H1 (cell line): Measurements from ENCODE around the gene SPOCK1. TPM values are rescaled to one million over a fixed set of nuclear protein-coding genes. Genes with fewer than 3 reads are reported as not detected.

Source experiments
- SIN3A ChIP-seq, 2 experiments: IDR thresholded peaks in 1 of 2; conservative IDR thresholded peaks in 1 of 2; 2 replicates each; pipeline ENCODE4 v1.6.1; 2011 to 2012; ENCODE audit warnings: low read length in 2 of 2, improper control_type of control experiment in 1 of 2, low read depth in 1 of 2, mild to moderate bottlenecking in 1 of 2
- polyA plus RNA-seq, 7 experiments: library from polyadenylated mRNA; depleted of rRNA in 3 of 7; stranded (reverse) in 5 of 7; unstranded in 2 of 7; fragments of >200 nt in 5 of 7; fragments of 200-250 nt in 2 of 7; gene quantifications; 1 replicate in 5 of 7; 2 replicates in 1 of 7; 4 replicates in 1 of 7; pipeline versions ENCODE4 v1.2.1 to v1.2.3, GENCODE V29; 2011 to 2013; ENCODE audit warnings: missing spikeins in 2 of 7, mixed read lengths in 2 of 7
- total RNA-seq: library from RNA; stranded (reverse); fragmentation: NEBNext Ultra II Directional; extraction: Animal tissue kit (Norgen Biotek cat#: 25700); gene quantifications from 2 replicates; pipeline ENCODE4 v1.2.1, GENCODE V29; 2021

The SPOCK1 gene
- total and polyA plus RNA-seq, 2 of the 8 experiments (the other 6 are each of a cell fraction or from before 2014, with no cell fraction given) = 6.9 to 18.1 TPM

DNA sequence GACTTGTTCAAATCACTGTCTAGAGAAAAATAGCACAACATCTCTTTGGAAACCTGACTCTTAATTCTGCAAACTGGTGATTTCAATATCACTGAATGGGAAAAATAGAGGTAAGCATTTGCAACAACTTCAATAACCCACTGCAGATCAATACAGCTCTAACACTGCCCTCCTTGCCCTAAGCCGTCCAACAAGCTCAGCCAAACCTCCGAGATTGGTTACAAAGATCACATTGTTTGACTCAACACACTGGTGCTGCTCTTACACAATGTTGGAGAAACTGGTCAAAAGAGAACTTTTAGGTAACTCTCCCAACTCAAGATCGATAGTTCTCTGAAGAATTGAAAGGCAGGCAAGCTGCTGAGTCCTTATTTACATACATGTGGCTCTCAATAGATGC, 150.4 kb downstream of the SPOCK1 start (continued):
- TF ChIP-seq SIN3A (conservative IDR thresholded peaks at IDR 0.05 in 1 of 2, IDR thresholded peaks at IDR 0.05 in 1 of 2; ENCODE audit: low read depth in 1 of 2, low read length in 2 of 2) = no peak
